Measurements from ENCODE around the gene SART3. TPM values are rescaled to one million over a fixed set of nuclear protein-coding genes. Genes with fewer than 3 reads are reported as not detected.

Gene SART3
- total and polyA plus RNA-seq, 2 of the 13 experiments (the other 11 are each of a cell fraction or from before 2014, with no cell fraction given), result 16.1 to 69.9 TPM

DNA sequence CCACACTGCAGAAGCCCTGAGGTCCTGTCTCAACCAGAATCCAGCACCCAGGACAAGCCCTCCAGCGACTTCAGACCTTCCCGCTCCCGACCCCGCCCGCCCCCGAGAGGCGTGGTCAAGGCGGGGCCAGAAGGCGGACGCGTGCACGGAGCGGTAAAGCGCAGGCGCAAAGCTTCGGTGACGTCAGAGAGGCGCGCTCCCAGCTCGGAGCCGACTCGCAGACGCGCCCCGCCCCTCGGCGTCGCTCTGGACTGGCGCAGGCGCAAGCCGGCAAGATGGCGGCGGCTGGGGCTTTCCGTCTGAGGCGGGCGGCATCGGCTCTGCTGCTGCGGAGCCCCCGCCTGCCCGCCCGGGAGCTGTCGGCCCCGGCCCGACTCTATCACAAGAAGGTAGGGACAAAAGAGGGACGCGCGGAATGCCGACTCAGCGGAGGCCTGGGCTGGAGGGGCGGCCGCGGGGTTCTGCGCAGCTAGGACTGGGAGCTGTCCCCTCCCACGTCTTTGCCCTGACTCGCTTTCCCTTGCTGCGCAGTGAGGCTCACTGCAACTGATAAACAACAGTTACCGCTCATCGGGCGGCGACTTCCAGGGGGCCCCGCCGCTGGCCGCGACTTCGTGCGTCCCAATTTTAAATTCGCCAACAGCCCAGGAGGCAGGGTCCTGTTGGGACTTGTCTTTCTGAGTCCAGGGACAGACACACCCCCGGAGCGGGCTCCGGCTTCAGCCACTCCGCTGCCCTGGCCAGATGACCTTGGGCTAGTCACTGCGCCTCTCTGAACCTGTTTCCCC lies 1.6 kb upstream of the SART3 start, which contains the start of gene ISCU (continued):
- TF ChIP-seq NFIB (CRISPR knock-in tag; IDR thresholded peaks at IDR 0.05; ENCODE audit: borderline replicate concordance) (no peak), CBX2 (IDR thresholded peaks at IDR 0.05; ENCODE audit: low read depth, low read length) (no peak), CBX2 (CRISPR knock-in tag; IDR thresholded peaks at IDR 0.05; ENCODE audit: low read depth) (no peak), ZNF816 (CRISPR knock-in tag; IDR thresholded peaks at IDR 0.05; ENCODE audit: borderline replicate concordance) (0 out of 2 replicates have a peak, but pooled peaks have one; percentile 70), AHR (CRISPR knock-in tag; IDR thresholded peaks at IDR 0.05) (no peak), TSC22D2 (CRISPR knock-in tag; IDR thresholded peaks at IDR 0.05; ENCODE audit: borderline replicate concordance) (no peak), PAF1 (CRISPR knock-in tag; IDR thresholded peaks at IDR 0.05) (no peak), KAT7 (CRISPR knock-in tag; IDR thresholded peaks at IDR 0.05; ENCODE audit: borderline replicate concordance) (no peak), FOSL2 (CRISPR knock-in tag; IDR thresholded peaks at IDR 0.05) (peak; percentile 27; the same call in 1 of the 2 replicates), SIX1 (CRISPR knock-in tag; IDR thresholded peaks at IDR 0.05; ENCODE audit: borderline replicate concordance) (no peak), ZNF335 (CRISPR knock-in tag; IDR thresholded peaks at IDR 0.05) (peak; percentile 99), HNRNPLL (IDR thresholded peaks at IDR 0.05; ENCODE audit: low read depth, low read length, poor library complexity, severe bottlenecking) (peak; percentile 48), NR1H2 (CRISPR knock-in tag; IDR thresholded peaks at IDR 0.05; ENCODE audit: borderline replicate concordance, low read depth) (no peak), ZNF775 (CRISPR knock-in tag; IDR thresholded peaks at IDR 0.05; ENCODE audit: borderline replicate concordance) (no peak), HOXD1 (CRISPR knock-in tag; IDR thresholded peaks at IDR 0.05) (no peak), ZNF629 (CRISPR knock-in tag; conservative IDR thresholded peaks at IDR 0.05) (0 out of 2 replicates have a peak, but pooled peaks have one; percentile 15), RFXAP (CRISPR knock-in tag; IDR thresholded peaks at IDR 0.05; ENCODE audit: borderline replicate concordance) (0 out of 2 replicates have a peak, but pooled peaks have one; percentile 23), ISL2 (CRISPR knock-in tag; IDR thresholded peaks at IDR 0.05) (peak; percentile 42; the same call in 1 of the 2 replicates), HOXA3 (CRISPR knock-in tag; IDR thresholded peaks at IDR 0.05) (peak; percentile 93), KMT2A (CRISPR knock-in tag; IDR thresholded peaks at IDR 0.05) (no peak), SMYD3 (CRISPR knock-in tag; IDR thresholded peaks at IDR 0.05) (no peak), NFKB2 (CRISPR knock-in tag; IDR thresholded peaks at IDR 0.05; ENCODE audit: borderline replicate concordance) (peak; percentile 57; the same call in 1 of the 2 replicates), ZNF790 (CRISPR knock-in tag; IDR thresholded peaks at IDR 0.05; ENCODE audit: borderline replicate concordance) (no peak), RARG (CRISPR knock-in tag; IDR thresholded peaks at IDR 0.05; ENCODE audit: low read depth) (no peak)
- TF ChIP-seq, protein P1, sequence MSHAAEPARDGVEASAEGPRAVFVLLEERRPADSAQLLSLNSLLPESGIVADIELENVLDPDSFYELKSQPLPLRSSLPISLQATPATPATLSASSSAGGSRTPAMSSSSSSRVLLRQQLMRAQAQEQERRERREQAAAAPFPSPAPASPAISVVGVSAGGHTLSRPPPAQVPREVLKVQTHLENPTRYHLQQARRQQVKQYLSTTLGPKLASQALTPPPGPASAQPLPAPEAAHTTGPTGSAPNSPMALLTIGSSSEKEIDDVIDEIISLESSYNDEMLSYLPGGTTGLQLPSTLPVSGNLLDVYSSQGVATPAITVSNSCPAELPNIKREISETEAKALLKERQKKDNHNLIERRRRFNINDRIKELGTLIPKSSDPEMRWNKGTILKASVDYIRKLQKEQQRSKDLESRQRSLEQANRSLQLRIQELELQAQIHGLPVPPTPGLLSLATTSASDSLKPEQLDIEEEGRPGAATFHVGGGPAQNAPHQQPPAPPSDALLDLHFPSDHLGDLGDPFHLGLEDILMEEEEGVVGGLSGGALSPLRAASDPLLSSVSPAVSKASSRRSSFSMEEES (CRISPR knock-in tag; IDR thresholded peaks at IDR 0.05), result no peak
- TF ChIP-seq, protein P2, sequence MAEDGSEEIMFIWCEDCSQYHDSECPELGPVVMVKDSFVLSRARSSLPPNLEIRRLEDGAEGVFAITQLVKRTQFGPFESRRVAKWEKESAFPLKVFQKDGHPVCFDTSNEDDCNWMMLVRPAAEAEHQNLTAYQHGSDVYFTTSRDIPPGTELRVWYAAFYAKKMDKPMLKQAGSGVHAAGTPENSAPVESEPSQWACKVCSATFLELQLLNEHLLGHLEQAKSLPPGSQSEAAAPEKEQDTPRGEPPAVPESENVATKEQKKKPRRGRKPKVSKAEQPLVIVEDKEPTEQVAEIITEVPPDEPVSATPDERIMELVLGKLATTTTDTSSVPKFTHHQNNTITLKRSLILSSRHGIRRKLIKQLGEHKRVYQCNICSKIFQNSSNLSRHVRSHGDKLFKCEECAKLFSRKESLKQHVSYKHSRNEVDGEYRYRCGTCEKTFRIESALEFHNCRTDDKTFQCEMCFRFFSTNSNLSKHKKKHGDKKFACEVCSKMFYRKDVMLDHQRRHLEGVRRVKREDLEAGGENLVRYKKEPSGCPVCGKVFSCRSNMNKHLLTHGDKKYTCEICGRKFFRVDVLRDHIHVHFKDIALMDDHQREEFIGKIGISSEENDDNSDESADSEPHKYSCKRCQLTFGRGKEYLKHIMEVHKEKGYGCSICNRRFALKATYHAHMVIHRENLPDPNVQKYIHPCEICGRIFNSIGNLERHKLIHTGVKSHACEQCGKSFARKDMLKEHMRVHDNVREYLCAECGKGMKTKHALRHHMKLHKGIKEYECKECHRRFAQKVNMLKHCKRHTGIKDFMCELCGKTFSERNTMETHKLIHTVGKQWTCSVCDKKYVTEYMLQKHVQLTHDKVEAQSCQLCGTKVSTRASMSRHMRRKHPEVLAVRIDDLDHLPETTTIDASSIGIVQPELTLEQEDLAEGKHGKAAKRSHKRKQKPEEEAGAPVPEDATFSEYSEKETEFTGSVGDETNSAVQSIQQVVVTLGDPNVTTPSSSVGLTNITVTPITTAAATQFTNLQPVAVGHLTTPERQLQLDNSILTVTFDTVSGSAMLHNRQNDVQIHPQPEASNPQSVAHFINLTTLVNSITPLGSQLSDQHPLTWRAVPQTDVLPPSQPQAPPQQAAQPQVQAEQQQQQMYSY (CRISPR knock-in tag; IDR thresholded peaks at IDR 0.05), result peak; percentile 47; the same call in 1 of the 2 replicates
- TF ChIP-seq, protein P3, sequence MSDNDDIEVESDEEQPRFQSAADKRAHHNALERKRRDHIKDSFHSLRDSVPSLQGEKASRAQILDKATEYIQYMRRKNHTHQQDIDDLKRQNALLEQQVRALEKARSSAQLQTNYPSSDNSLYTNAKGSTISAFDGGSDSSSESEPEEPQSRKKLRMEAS (IDR thresholded peaks at IDR 0.05), result peak; percentile 35

Measured in HepG2 (cell line).